ENCODE data around the gene NDC80. TPM values are rescaled to one million over a fixed set of nuclear protein-coding genes. Genes with fewer than 3 reads are reported as not detected.

NDC80 gene
- total RNA-seq, 1 experiment from 2014 or later: 36.0 TPM

DNA sequence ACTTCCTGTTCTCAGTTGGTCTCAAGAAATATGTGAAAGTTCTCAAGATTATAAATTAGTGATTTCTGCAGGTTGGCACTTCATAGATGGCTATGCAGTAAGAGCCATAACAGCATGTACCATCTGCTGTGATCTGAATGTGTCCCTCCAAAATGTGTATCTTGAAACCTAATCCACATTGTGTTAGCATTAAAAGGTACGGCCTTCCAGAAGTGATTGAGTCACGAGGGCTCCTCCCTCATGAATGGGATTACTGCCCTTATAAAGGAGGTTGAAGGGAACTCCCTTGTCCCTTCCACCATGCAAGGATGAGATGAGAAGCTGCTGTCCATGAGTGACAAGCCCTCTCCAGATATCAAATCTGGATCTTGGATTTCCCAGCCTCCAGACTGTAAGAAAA lies 45.0 kb upstream of the NDC80 start:
- CTCF ChIA-PET: no interaction called here
- in situ Hi-C loops (cut with HindIII; ENCODE audit: low pct_unique_long_range_greater_than_20kb, low sequenced_read_pairs): no loop called here
- no TSS peak for BruUV-seq (replicated peaks)
- ATAC-seq (no peak), DNase-seq (ENCODE audit: low read depth, low spot score) (no peak)
- H3K9me3 ChIP-seq (ENCODE audit: control insufficient read depth, insufficient read depth, low read depth, low read length): no peaks in the 10 kb centered on the region
- POLR2A ChIA-PET: no interaction called here
- no peak overlapping the region for H3K27ac ChIP-seq (ENCODE audit: low read length)
- intact Hi-C loops (cut with micrococcal nuclease; ENCODE audit: unreplicated experiment): no loop called here
- no peaks in the 10 kb centered on the region for H3K27me3 ChIP-seq (ENCODE audit: control insufficient read depth, insufficient read depth, low read length)
- H3K36me3 ChIP-seq (ENCODE audit: control insufficient read depth, insufficient read depth, low read length): no peaks in the 10 kb centered on the region
- no peaks in the 10 kb centered on the region for H3K4me1 ChIP-seq (ENCODE audit: control insufficient read depth, insufficient read depth, low read length)
- no peak overlapping the region for H3K4me3 ChIP-seq (ENCODE audit: low read depth in 2 of 2, low read length in 2 of 2)
- no peak for TF ChIP-seq REST (IDR thresholded peaks at IDR 0.05; ENCODE audit: insufficient read depth in 1 of 2, low read depth in 2 of 2, low read length in 1 of 2)
- no peak for TF ChIP-seq TCF7L2 (IDR thresholded peaks at IDR 0.05; ENCODE audit: low read depth, low read length)

- CTCF ChIA-PET: no interaction called here
- POLR2A ChIA-PET: no interaction called here
- Histone ChIP-seq H3K4me3 (ENCODE audit: low read depth in 2 of 2, low read length in 2 of 2) (no peak overlapping the region), H3K27me3 (ENCODE audit: control insufficient read depth, insufficient read depth, low read length) (no peaks in the 10 kb centered on the region), H3K36me3 (ENCODE audit: control insufficient read depth, insufficient read depth, low read length) (no peaks in the 10 kb centered on the region), H3K4me1 (ENCODE audit: control insufficient read depth, insufficient read depth, low read length) (no peaks in the 10 kb centered on the region), H3K27ac (ENCODE audit: low read length) (no peak overlapping the region), H3K9me3 (ENCODE audit: control insufficient read depth, insufficient read depth, low read depth, low read length) (no peaks in the 10 kb centered on the region)
- no peak for DNase-seq (ENCODE audit: low read depth, low spot score)
- in situ Hi-C loops (cut with HindIII; ENCODE audit: low pct_unique_long_range_greater_than_20kb, low sequenced_read_pairs) (no loop called here), intact Hi-C loops (cut with micrococcal nuclease; ENCODE audit: unreplicated experiment) (no loop called here)
- no TSS peak for BruUV-seq (replicated peaks)
- TF ChIP-seq SIN3A (IDR thresholded peaks at IDR 0.05; ENCODE audit: borderline replicate concordance, insufficient read depth, low read depth, low read length) (no peak), REST (IDR thresholded peaks at IDR 0.05; ENCODE audit: insufficient read depth in 1 of 2, low read depth in 2 of 2, low read length in 1 of 2) (no peak), POLR2AphosphoS5 (IDR thresholded peaks at IDR 0.05; ENCODE audit: low read depth, low read length) (no peak), CTCF (IDR thresholded peaks at IDR 0.05) (no peak), TCF7L2 (IDR thresholded peaks at IDR 0.05; ENCODE audit: low read depth, low read length) (no peak)
- no peak for ATAC-seq
Observed at GRCh38 chr18:2529154-2529553, 42.2 kb upstream of the NDC80 start.

Data from Panc1 (cell line).